Measurements from ENCODE around the gene RNF34.

The RNF34 gene

GRCh38 chr12:121365416-121366062 is 34.4 kb upstream of the RNF34 start:
- TF ChIP-seq EP300 (IDR thresholded peaks at IDR 0.05; ENCODE audit: borderline replicate concordance) (no peak), RAD21 (IDR thresholded peaks at IDR 0.05; ENCODE audit: low read depth) (no peak), CEBPB (IDR thresholded peaks at IDR 0.05) (no peak)

- TF ChIP-seq, protein P1, sequence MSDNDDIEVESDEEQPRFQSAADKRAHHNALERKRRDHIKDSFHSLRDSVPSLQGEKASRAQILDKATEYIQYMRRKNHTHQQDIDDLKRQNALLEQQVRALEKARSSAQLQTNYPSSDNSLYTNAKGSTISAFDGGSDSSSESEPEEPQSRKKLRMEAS (IDR thresholded peaks at IDR 0.05) = no peak
- TF ChIP-seq EP300 (IDR thresholded peaks at IDR 0.05; ENCODE audit: borderline replicate concordance) = no peak
- TF ChIP-seq EGR1 (IDR thresholded peaks at IDR 0.05) = no peak
- TF ChIP-seq, protein P2, sequence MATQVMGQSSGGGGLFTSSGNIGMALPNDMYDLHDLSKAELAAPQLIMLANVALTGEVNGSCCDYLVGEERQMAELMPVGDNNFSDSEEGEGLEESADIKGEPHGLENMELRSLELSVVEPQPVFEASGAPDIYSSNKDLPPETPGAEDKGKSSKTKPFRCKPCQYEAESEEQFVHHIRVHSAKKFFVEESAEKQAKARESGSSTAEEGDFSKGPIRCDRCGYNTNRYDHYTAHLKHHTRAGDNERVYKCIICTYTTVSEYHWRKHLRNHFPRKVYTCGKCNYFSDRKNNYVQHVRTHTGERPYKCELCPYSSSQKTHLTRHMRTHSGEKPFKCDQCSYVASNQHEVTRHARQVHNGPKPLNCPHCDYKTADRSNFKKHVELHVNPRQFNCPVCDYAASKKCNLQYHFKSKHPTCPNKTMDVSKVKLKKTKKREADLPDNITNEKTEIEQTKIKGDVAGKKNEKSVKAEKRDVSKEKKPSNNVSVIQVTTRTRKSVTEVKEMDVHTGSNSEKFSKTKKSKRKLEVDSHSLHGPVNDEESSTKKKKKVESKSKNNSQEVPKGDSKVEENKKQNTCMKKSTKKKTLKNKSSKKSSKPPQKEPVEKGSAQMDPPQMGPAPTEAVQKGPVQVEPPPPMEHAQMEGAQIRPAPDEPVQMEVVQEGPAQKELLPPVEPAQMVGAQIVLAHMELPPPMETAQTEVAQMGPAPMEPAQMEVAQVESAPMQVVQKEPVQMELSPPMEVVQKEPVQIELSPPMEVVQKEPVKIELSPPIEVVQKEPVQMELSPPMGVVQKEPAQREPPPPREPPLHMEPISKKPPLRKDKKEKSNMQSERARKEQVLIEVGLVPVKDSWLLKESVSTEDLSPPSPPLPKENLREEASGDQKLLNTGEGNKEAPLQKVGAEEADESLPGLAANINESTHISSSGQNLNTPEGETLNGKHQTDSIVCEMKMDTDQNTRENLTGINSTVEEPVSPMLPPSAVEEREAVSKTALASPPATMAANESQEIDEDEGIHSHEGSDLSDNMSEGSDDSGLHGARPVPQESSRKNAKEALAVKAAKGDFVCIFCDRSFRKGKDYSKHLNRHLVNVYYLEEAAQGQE (IDR thresholded peaks at IDR 0.05; ENCODE audit: low read depth) = no peak
- no peak for TF ChIP-seq NFIC (IDR thresholded peaks at IDR 0.05)
- TF ChIP-seq RAD21 (IDR thresholded peaks at IDR 0.05; ENCODE audit: low read depth) = no peak
- TF ChIP-seq TAF1 (IDR thresholded peaks at IDR 0.05; ENCODE audit: low read depth) = no peak
Measured at GRCh38 chr12:121366063-121366459, 33.9 kb upstream of the RNF34 start.

GRCh38 chr12:121371404-121371803 is 28.5 kb upstream of the RNF34 start:
- TF ChIP-seq CEBPB (IDR thresholded peaks at IDR 0.05) = no peak
- TF ChIP-seq FOXM1 (IDR thresholded peaks at IDR 0.05; ENCODE audit: borderline replicate concordance, low read depth) = no peak
- no peak for TF ChIP-seq EP300 (IDR thresholded peaks at IDR 0.05; ENCODE audit: borderline replicate concordance)
- no peak for TF ChIP-seq CREB1 (IDR thresholded peaks at IDR 0.05; ENCODE audit: low read depth)
- no peak for TF ChIP-seq USF1 (IDR thresholded peaks at IDR 0.05)
- no peak for TF ChIP-seq ZBTB7A (IDR thresholded peaks at IDR 0.05; ENCODE audit: low read depth)
- TF ChIP-seq NFIC (IDR thresholded peaks at IDR 0.05) = no peak
- TF ChIP-seq, protein P1 (IDR thresholded peaks at IDR 0.05) = no peak
- no peak for TF ChIP-seq YY1 (IDR thresholded peaks at IDR 0.05; ENCODE audit: low read depth)
- no peak for TF ChIP-seq RAD21 (IDR thresholded peaks at IDR 0.05; ENCODE audit: low read depth)
- no peak for TF ChIP-seq TCF12 (IDR thresholded peaks at IDR 0.05; ENCODE audit: low read depth)
- TF ChIP-seq TEAD4 (IDR thresholded peaks at IDR 0.05) = no peak
- TF ChIP-seq, protein P2 (IDR thresholded peaks at IDR 0.05; ENCODE audit: low read depth) = no peak
- TF ChIP-seq TAF1 (IDR thresholded peaks at IDR 0.05; ENCODE audit: low read depth) = no peak
- TF ChIP-seq EGR1 (IDR thresholded peaks at IDR 0.05) = no peak

GRCh38 chr12:121373755-121374154 is 26.2 kb upstream of the RNF34 start:
- TF ChIP-seq NFIC (IDR thresholded peaks at IDR 0.05) (no peak), EGR1 (IDR thresholded peaks at IDR 0.05) (no peak), CEBPB (IDR thresholded peaks at IDR 0.05) (no peak), TEAD4 (IDR thresholded peaks at IDR 0.05) (no peak), CREB1 (IDR thresholded peaks at IDR 0.05; ENCODE audit: low read depth) (no peak), YY1 (IDR thresholded peaks at IDR 0.05; ENCODE audit: low read depth) (no peak), USF1 (IDR thresholded peaks at IDR 0.05) (no peak), RAD21 (IDR thresholded peaks at IDR 0.05; ENCODE audit: low read depth) (no peak)
- TF ChIP-seq, protein P2 (IDR thresholded peaks at IDR 0.05; ENCODE audit: low read depth) = no peak

All from Ishikawa (cell line).